ENCODE measurements around the gene ACTG1.

GRCh38 chr17:81524865-81525159, 12.2 kb upstream of the ACTG1 start:
- TF ChIP-seq BHLHE40 (IDR thresholded peaks at IDR 0.05; ENCODE audit: borderline replicate concordance) = no peak
- no peak for TF ChIP-seq HDGF (IDR thresholded peaks at IDR 0.05; ENCODE audit: borderline replicate concordance)
- no peak for TF ChIP-seq L3MBTL2 (conservative IDR thresholded peaks at IDR 0.05)
- no peak for TF ChIP-seq FOXM1 (IDR thresholded peaks at IDR 0.05; ENCODE audit: borderline replicate concordance)
- TF ChIP-seq SP1 (IDR thresholded peaks at IDR 0.05) = no peak
- TF ChIP-seq SUZ12 (IDR thresholded peaks at IDR 0.05) = no peak
- no peak for TF ChIP-seq FOXA1 (IDR thresholded peaks at IDR 0.05)
- TF ChIP-seq ELF4 (IDR thresholded peaks at IDR 0.05) = no peak

All from HEK293T (cell line).